ENCODE measurements around the gene WDR31.

Gene WDR31

DNA sequence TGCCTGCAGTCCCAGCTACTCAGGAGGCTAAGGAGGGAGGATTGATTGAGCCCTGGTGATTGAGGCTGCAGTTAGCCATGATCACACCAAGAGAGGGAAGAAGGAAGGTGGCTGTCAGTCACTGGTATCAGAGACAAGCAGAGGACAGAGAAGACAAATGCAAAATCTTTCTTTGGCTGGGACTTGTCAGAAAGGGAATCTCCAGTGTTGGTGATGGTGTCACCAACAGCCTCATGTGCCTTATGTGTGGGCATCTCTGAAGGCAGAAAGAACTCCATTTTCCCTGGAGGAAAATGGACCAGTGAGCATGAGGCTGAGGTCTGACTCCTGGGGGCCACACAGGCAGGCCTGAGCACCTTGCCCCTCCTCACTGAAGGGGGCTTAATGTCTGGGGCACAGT, 24.8 kb downstream of the WDR31 start:
- CTCF ChIA-PET = interaction anchor here (0.5 to 1.1 kb wide), 2 partner anchors 10 to 340 kb away, joined by 3 read pairs; no protein-coding TSS in a partner anchor
- POLR2A ChIA-PET = no interaction called here
- Histone ChIP-seq H3K27ac (ENCODE audit: extremely low read depth, low read depth, low read length) (no peak overlapping the region), H3K4me1 (ENCODE audit: control insufficient read depth, insufficient read depth, low read length) (no peaks in the 10 kb centered on the region), H3K36me3 (ENCODE audit: control insufficient read depth in 2 of 2, insufficient read depth in 1 of 2, low read length in 2 of 2) (no peaks in the 10 kb centered on the region), H3K4me3 (ENCODE audit: low read depth, low read length) (no peak overlapping the region), H3K9me3 (ENCODE audit: control insufficient read depth, insufficient read depth, low read depth, low read length) (no peaks in the 10 kb centered on the region)
- TF ChIP-seq TCF7L2 (IDR thresholded peaks at IDR 0.05; ENCODE audit: borderline replicate concordance, low read depth, low read length) (no peak), ZSCAN23 (tag by site-specific recombination; IDR thresholded peaks at IDR 0.05) (no peak), GLIS1 (tag by site-specific recombination; IDR thresholded peaks at IDR 0.05) (no peak)

DNA sequence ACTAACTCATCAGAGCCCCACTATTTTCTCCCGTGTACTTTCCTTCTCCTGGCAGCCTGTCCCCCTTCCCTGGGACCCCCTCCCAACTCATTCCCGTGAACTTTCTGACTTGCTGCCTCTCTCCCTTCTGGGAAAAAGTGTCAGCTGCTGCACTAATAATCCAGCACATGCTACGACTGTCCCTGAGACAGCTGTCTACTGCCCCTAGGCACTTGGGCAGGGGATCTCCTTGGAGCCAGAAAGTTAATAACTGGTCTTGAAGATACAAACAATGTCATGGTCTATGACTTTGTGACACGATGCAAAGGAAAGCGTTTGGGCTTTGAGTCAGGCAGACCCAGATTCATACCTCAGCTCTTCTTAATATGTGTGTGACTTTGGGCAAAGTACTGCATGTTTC, 26.8 kb downstream of the WDR31 start:
- POLR2A ChIA-PET = no interaction called here
- H3K4me3 ChIP-seq (ENCODE audit: low read depth, low read length) = no peak overlapping the region
- TF ChIP-seq ZFP41 (tag by site-specific recombination; IDR thresholded peaks at IDR 0.05; ENCODE audit: borderline replicate concordance) (no peak), GLIS1 (tag by site-specific recombination; IDR thresholded peaks at IDR 0.05) (no peak), SCRT2 (tag by site-specific recombination; IDR thresholded peaks at IDR 0.05) (no peak), KLF7 (tag by site-specific recombination; IDR thresholded peaks at IDR 0.05; ENCODE audit: borderline replicate concordance) (no peak), FEZF1 (tag by site-specific recombination; IDR thresholded peaks at IDR 0.05) (no peak), ZNF114 (tag by site-specific recombination; IDR thresholded peaks at IDR 0.05) (no peak), ZNF10 (tag by site-specific recombination; IDR thresholded peaks at IDR 0.05) (no peak), TRIM28 (IDR thresholded peaks at IDR 0.05; ENCODE audit: borderline replicate concordance, low read length) (no peak), ZNF664 (tag by site-specific recombination; IDR thresholded peaks at IDR 0.05) (no peak), ZNF248 (tag by site-specific recombination; IDR thresholded peaks at IDR 0.05) (no peak), ZNF350 (tag by site-specific recombination; IDR thresholded peaks at IDR 0.05) (no peak), ZNF510 (tag by site-specific recombination; IDR thresholded peaks at IDR 0.05; ENCODE audit: insufficient replicate concordance) (no peak)
- TF ChIP-seq, protein P1, sequence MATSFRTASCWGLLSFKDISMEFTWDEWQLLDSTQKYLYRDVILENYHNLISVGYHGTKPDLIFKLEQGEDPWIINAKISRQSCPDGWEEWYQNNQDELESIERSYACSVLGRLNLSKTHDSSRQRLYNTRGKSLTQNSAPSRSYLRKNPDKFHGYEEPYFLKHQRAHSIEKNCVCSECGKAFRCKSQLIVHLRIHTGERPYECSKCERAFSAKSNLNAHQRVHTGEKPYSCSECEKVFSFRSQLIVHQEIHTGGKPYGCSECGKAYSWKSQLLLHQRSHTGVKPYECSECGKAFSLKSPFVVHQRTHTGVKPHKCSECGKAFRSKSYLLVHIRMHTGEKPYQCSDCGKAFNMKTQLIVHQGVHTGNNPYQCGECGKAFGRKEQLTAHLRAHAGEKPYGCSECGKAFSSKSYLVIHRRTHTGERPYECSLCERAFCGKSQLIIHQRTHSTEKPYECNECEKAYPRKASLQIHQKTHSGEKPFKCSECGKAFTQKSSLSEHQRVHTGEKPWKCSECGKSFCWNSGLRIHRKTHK (tag by site-specific recombination; IDR thresholded peaks at IDR 0.05) = no peak
- TF ChIP-seq, protein P2, sequence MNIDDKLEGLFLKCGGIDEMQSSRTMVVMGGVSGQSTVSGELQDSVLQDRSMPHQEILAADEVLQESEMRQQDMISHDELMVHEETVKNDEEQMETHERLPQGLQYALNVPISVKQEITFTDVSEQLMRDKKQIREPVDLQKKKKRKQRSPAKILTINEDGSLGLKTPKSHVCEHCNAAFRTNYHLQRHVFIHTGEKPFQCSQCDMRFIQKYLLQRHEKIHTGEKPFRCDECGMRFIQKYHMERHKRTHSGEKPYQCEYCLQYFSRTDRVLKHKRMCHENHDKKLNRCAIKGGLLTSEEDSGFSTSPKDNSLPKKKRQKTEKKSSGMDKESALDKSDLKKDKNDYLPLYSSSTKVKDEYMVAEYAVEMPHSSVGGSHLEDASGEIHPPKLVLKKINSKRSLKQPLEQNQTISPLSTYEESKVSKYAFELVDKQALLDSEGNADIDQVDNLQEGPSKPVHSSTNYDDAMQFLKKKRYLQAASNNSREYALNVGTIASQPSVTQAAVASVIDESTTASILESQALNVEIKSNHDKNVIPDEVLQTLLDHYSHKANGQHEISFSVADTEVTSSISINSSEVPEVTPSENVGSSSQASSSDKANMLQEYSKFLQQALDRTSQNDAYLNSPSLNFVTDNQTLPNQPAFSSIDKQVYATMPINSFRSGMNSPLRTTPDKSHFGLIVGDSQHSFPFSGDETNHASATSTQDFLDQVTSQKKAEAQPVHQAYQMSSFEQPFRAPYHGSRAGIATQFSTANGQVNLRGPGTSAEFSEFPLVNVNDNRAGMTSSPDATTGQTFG (tag by site-specific recombination; IDR thresholded peaks at IDR 0.05; ENCODE audit: borderline replicate concordance) = no peak
- TF ChIP-seq, protein P3, sequence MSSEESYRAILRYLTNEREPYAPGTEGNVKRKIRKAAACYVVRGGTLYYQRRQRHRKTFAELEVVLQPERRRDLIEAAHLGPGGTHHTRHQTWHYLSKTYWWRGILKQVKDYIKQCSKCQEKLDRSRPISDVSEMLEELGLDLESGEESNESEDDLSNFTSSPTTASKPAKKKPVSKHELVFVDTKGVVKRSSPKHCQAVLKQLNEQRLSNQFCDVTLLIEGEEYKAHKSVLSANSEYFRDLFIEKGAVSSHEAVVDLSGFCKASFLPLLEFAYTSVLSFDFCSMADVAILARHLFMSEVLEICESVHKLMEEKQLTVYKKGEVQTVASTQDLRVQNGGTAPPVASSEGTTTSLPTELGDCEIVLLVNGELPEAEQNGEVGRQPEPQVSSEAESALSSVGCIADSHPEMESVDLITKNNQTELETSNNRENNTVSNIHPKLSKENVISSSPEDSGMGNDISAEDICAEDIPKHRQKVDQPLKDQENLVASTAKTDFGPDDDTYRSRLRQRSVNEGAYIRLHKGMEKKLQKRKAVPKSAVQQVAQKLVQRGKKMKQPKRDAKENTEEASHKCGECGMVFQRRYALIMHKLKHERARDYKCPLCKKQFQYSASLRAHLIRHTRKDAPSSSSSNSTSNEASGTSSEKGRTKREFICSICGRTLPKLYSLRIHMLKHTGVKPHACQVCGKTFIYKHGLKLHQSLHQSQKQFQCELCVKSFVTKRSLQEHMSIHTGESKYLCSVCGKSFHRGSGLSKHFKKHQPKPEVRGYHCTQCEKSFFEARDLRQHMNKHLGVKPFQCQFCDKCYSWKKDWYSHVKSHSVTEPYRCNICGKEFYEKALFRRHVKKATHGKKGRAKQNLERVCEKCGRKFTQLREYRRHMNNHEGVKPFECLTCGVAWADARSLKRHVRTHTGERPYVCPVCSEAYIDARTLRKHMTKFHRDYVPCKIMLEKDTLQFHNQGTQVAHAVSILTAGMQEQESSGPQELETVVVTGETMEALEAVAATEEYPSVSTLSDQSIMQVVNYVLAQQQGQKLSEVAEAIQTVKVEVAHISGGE (tag by site-specific recombination; conservative IDR thresholded peaks at IDR 0.05; ENCODE audit: low read depth) = no peak
- TF ChIP-seq, protein P4, sequence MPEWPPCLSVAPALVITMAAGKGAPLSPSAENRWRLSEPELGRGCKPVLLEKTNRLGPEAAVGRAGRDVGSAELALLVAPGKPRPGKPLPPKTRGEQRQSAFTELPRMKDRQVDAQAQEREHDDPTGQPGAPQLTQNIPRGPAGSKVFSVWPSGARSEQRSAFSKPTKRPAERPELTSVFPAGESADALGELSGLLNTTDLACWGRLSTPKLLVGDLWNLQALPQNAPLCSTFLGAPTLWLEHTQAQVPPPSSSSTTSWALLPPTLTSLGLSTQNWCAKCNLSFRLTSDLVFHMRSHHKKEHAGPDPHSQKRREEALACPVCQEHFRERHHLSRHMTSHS (tag by site-specific recombination; IDR thresholded peaks at IDR 0.05) = no peak
- H3K27ac ChIP-seq (ENCODE audit: extremely low read depth, low read depth, low read length) = no peak overlapping the region
- no peaks in the 10 kb centered on the region for H3K9me3 ChIP-seq (ENCODE audit: control insufficient read depth, insufficient read depth, low read depth, low read length)
- no peaks in the 10 kb centered on the region for H3K4me1 ChIP-seq (ENCODE audit: control insufficient read depth, insufficient read depth, low read length)
- H3K36me3 ChIP-seq (ENCODE audit: control insufficient read depth in 2 of 2, insufficient read depth in 1 of 2, low read length in 2 of 2) = no peaks in the 10 kb centered on the region
- CTCF ChIA-PET = interaction anchor here (0.7 kb wide), 1 partner anchor 90 kb away, joined by 3 read pairs; no protein-coding TSS in a partner anchor

All from HEK293 (cell line).